HG02678 (cell line): ENCODE results near the gene COL13A1.

ENCODE experiments used
- ATAC-seq: cut with Tn5 transposase; IDR thresholded peaks from one replicate; pipeline ENCODE4 v1.9.1; 2021; ENCODE audit warnings: mild to moderate bottlenecking, moderate library complexity; ENCODE audit not compliant: unreplicated experiment

The COL13A1 gene

GRCh38 chr10:69938541-69938991 lies 136.9 kb downstream of the COL13A1 start:
- ATAC-seq, result no peak

DNA sequence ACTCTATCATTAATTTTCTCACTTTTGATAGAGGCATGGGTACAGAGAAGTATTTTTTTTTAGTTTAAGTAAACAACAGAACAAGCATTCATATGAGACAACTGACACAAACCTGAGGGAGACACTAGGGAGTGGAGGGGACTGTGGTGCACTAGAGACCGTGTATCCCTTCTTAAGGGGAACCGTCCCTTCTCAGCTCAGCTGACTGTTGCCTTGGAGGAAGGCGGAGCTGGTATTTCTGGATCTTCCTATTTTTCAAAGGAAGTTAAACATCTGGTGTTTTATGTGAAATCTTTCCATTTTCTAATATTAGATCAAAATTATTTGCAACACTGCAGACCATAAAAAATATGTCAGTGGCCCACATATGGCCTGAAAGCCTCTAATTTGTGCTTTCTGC lies 137.4 kb downstream of the COL13A1 start:
- no peak for ATAC-seq

DNA sequence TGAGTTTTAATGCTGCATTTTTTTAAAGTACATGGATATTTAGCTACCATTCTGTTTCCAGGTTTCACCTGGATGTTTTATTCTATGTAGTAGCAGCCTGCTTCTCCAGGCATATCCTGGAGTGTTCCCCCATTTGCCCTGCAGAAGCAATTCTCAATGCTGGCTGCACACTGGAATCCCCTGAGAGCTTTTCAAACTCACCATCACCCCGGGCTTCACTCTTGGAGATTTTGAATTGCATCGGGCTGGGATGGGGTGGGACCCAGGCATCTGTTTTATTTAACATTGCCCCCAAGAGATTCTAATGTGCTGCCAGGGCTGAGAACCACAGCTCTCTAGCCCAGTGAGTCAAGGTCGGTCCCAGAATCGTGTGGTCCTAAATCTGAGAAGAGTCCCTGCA lies 137.8 kb downstream of the COL13A1 start:
- ATAC-seq, result no peak

- no peak for ATAC-seq
Measured at GRCh38 chr10:69941730-69942129, 140.0 kb downstream of the COL13A1 start.

DNA sequence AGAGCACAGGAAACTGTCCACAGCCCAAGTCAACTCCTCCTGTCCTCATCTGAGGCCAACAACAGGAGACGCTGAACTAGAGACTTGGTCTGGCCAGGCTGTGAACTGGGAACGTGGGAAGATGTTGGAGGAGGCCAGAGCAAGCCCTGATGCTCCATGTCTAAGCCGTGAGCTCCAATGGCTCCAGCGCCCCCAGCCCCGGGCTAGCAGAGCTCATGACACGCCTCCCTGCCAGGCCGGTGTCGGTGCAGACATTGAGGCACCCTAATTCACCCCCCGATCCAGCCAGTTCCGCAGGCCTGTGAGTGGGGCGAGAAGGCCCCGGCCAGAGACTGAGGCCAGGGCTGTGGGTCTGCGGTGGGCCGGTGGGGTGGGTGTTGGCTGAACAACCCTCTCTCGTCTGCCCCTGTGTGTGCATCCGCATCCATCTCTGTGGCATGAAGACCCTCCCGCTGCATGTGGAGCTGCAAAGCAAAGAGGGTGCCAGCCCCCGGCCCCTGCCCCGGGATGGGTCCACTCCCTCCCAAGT lies 141.7 kb downstream of the COL13A1 start:
- no peak for ATAC-seq

- ATAC-seq, result no peak
Measured at GRCh38 chr10:69944761-69945160, 143.1 kb downstream of the COL13A1 start.

DNA sequence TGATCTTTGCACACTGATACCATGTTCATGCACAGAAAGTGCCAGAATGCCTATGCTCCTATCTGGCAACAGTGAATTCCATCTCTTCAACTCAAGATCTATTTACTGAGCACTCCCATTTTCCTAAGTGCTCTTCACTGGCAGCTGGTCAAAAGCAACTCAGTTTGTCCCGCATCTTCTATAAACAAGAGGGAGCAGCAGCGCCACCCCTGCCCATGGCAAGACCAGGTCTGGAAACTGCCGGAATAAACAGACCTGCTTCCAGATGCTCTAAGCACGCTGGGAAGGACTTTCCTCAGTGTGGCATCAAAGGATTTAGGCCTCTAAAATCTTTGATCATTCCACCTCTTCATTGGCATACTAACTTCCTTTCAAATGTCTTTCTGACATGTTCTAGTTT lies 146.6 kb downstream of the COL13A1 start:
- no peak for ATAC-seq

DNA sequence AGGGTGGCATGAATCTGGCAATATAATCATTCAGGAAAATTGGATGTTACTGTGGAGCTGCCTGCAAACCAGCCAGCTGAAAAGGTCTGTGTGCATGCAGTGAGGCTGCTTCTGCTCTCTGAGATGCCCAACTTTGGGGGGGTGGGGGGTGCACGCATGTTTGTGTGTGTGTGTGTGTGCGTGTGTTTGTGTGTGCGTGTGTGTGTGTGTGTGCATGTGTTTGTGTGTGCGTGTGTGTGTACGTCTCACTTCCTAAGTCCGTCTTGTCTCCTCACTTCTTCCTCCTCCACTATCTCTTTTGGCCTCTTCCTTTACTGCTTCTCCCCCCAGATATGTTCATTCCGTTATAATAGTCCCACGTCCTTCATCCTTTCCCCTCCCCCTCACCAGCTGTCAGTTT lies 148.1 kb downstream of the COL13A1 start:
- ATAC-seq, result no peak

GRCh38 chr10:69951658-69952057 lies 150.0 kb downstream of the COL13A1 start:
- no peak for ATAC-seq

GRCh38 chr10:69952069-69952800 lies 150.5 kb downstream of the COL13A1 start:
- ATAC-seq, result no peak

DNA sequence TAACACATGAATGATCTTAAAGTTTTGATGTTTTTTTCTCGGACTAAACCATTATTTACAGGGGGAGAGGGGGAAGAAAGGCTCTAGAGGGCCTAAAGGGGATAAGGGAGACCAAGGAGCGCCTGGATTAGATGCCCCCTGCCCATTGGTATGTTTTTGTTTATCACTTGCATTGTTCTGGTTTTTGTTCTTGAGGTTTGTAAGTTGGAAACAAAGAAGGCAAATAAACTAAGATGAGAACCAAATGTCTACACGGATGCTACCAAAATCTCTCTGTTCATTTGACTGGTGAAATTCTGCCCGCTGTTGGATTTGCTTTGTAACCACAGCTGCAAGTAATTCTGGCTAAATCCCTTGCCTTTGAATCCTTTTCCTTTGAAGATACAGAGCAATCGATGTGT lies 151.1 kb downstream of the COL13A1 start:
- ATAC-seq, result no peak

DNA sequence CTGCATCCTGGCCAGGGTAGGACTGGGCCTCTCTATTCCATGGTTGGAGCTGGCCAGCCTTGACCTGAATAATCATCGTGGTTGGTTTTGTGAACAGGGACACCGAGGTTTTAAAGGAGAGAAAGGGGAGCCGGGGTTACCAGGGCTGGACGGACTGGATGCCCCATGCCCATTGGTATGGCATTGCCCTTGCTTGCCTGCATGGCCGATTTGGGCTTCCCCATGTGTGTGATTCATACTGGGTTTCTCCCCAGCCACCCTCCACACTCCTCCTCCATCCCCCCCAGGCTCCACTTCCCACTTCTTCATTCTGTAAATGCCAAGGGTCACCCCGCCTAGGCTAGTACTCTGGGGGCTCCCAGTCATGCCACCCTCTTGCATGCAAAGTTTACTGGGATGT lies 152.1 kb downstream of the COL13A1 start:
- no peak for ATAC-seq

- no peak for ATAC-seq
Measured at GRCh38 chr10:69955211-69955805, 153.6 kb downstream of the COL13A1 start.

DNA sequence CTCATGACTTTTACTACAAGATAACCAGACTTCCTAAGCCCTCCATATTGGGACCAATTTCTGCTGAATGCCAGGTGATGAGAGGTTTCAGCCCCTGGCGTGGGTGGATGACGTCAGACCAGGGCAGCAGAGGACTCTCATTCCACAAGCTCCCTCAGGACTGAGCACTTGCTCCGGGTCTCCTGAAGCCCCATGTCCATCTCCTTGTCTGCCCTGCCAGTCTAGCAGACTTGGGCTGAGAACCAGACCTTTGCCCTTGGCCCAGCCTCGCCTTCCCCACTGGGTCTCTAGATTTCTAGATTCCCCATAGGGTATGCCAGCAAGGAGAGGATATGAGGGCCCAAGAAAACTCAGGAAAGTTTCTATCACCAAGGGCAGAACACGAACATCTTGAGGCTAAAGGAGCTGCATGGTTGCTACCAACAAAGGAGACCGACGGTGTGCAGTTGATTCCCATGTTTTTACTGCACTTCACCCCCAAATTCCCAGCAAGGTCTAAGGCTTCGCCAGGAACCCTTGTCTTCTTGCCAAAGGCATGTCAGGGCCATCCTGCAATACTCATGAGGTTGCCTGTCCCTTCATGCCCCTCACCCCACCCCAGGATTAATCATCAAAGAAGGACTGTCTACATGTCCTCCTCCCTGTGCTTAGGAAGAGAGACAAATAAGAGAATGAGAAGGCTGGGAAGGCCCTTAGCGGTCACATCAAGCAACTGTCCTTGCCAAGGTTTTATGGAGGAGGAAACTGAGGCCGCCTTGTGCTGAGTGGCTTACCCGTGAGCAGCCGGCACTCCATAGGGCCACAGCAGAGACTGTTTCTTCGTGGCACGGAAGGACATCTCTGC lies 154.4 kb downstream of the COL13A1 start:
- no peak for ATAC-seq

DNA sequence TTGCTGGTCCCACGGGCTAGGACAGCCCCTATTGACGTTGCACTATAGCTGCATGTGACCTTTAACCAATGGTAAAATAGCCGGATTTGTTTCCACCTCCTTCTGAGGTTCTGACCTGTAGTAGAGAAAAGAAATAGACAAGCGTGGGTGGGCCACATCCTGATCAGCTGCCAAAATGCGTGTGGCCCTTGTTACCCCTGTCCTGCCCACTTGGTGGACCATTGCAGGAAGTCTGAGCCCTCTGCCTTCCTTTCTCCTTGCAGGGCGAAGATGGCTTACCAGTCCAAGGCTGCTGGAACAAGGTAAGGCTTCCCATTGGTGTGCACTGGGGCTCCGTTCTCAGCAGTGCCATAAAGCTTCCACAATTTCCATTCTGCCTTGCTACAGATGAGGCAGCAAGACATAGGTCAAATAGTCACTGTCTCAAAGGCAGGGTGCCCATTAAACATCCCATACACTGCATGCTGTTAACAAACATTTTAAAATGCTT lies 155.1 kb downstream of the COL13A1 start:
- no peak for ATAC-seq

DNA sequence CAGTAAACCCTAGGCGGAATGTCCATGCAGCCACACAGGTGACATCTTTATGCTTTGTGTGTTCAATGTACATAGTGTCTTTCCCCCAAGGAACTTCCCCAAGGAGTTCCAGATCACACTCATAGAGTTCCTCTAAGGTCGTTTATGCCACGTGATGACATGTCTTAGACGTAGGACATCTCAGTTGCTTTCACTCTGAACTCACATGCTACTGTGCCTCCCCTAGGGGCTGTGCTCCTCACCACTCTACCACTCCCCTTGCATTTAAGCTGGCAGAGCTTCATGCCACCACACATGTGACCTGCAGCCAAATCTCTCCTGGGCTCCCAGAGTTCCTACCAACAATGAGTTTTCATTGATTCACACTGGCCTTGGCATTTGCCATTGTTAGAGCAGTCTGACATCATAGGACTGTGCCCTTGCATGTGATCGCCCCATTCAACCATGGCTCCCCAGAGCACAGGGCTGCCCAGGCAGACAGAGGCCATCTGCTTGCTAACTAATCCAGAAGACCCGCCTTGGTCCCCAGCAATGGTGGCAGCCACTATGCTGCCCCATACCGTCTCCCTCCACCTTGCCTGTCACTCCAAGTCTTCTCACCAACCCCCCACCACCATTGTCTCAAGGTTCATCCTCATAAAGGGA lies 155.7 kb downstream of the COL13A1 start:
- no peak for ATAC-seq

- peak; percentile 51 for ATAC-seq
Measured at GRCh38 chr10:69957886-69958555, 156.3 kb downstream of the COL13A1 start.

DNA sequence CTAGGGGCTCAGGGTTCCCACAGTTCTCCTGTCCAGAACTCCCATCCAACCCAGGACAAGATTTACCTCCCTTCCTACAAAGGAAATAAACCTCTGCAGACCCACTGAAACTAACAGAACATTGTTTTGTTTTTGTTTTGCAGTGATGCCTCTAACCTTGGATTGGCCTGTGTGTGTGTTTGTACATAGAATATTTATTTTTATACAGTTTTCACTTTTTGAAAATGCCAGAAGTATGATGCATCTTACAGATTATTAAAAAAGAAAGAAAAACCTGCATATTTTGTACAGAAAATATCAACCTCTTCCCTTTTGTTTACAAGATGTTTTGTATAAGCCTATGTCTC lies 156.8 kb downstream of the COL13A1 start:
- ATAC-seq, result no peak

GRCh38 chr10:69959911-69960310 lies 158.2 kb downstream of the COL13A1 start:
- ATAC-seq, result no peak

- ATAC-seq, result no peak
Measured at GRCh38 chr10:69960606-69960987, 158.9 kb downstream of the COL13A1 start.
